ENCODE measurements around the gene LRRC74B.
"Not testable (repeated sequence)": the region's sequence is repeated elsewhere in the genome, so short reads cannot be mapped to it uniquely, and the experiment has no call there.

Gene LRRC74B

DNA sequence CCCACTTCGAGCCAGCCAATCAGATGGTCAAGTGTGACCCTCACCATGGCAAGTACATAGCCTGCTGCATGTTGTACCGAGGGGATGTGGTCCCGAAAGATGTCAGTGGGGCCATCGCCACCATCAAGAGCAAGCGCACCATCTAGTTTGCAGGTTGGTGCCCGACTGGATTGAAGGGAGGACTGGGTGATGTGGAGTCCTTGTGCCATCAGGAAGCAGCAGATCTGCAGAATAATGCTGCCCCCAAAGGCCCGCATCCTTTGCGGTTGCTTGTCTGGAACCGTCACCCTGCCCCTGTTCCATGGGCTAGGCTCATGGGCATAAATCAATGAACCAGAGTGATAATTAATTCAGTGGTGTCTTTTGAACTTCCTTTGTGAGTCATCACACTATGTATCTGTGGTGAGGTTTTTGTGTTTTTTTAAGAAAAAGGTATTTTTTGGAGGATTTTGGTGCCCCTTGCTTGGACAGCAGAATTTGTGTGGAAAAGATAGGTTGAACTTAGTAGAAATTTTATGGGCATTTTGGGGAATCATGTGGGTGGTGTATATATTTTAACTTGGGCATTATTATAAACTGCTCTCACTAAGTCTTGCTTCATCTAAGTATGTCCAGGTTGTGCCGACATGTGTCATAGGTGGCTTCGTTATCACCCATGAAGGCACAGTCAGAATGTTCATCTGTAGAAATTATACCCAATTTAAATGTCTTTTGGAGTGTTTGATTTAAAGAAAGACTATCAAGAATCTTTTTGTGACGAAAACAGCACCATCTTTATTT is 22.3 kb downstream of the LRRC74B start:
- no peak for DNase-seq (ENCODE audit: low read depth)
- no peak overlapping the region for H3K4me3 ChIP-seq (ENCODE audit: low read length)
- TF ChIP-seq, protein P1, sequence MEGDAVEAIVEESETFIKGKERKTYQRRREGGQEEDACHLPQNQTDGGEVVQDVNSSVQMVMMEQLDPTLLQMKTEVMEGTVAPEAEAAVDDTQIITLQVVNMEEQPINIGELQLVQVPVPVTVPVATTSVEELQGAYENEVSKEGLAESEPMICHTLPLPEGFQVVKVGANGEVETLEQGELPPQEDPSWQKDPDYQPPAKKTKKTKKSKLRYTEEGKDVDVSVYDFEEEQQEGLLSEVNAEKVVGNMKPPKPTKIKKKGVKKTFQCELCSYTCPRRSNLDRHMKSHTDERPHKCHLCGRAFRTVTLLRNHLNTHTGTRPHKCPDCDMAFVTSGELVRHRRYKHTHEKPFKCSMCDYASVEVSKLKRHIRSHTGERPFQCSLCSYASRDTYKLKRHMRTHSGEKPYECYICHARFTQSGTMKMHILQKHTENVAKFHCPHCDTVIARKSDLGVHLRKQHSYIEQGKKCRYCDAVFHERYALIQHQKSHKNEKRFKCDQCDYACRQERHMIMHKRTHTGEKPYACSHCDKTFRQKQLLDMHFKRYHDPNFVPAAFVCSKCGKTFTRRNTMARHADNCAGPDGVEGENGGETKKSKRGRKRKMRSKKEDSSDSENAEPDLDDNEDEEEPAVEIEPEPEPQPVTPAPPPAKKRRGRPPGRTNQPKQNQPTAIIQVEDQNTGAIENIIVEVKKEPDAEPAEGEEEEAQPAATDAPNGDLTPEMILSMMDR (conservative IDR thresholded peaks at IDR 0.05; ENCODE audit: low read length): no peak

DNA sequence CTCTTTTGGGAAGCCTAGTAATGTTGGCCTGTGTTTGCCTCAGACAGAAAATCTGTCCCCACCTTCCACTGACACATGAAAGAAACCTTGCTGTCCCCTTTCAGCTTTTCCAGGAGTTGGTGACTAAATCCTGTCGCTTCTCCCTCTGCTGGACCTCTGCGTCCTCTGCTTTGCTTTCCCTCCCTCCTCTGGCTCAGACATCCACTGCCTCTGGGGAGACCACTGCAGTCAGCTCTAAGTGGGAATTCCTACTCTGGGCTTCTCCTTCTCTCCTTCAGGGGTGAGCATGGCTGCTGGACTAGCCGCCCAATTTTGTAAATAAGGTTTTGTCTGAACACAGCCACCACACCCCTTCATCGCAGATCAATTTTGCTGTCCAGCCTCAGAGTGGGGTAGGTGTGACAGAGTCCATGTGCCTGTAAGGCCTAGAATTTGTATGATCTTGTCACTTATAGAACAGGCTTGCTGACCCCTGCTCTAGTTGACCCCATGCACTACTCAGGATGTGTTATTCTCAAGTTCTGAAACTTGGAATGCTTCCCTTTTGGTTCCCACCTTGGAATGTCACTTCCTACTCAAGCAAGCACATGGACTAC is 23.0 kb downstream of the LRRC74B start:
- no peak for DNase-seq (ENCODE audit: low read depth)
- TF ChIP-seq, protein P1 (conservative IDR thresholded peaks at IDR 0.05; ENCODE audit: low read length): no peak
- no peak overlapping the region for H3K4me3 ChIP-seq (ENCODE audit: low read length)

DNA sequence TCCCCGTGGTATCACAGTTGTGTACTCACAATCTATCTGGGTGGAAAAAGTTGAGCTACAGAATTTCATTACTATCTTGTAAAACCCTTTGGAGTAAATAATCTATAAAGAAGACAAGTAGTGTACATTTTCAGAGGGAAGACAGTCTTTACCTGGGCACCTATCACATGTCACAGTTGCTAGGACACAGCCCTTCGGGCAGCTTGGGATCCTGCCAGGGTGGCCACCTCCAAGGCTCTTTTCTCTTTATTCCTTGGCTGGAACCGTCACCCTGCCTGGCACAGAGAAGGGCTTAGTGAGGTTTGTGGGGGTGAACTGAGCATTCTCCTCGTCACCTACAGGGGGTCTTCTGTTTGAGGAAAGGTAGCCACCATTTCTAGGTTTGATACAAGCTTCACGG is 23.6 kb downstream of the LRRC74B start:
- DNase-seq (ENCODE audit: low read depth): no peak
- TF ChIP-seq, protein P1 (conservative IDR thresholded peaks at IDR 0.05; ENCODE audit: low read length): no peak
- H3K4me3 ChIP-seq (ENCODE audit: low read length): no peak overlapping the region

DNA sequence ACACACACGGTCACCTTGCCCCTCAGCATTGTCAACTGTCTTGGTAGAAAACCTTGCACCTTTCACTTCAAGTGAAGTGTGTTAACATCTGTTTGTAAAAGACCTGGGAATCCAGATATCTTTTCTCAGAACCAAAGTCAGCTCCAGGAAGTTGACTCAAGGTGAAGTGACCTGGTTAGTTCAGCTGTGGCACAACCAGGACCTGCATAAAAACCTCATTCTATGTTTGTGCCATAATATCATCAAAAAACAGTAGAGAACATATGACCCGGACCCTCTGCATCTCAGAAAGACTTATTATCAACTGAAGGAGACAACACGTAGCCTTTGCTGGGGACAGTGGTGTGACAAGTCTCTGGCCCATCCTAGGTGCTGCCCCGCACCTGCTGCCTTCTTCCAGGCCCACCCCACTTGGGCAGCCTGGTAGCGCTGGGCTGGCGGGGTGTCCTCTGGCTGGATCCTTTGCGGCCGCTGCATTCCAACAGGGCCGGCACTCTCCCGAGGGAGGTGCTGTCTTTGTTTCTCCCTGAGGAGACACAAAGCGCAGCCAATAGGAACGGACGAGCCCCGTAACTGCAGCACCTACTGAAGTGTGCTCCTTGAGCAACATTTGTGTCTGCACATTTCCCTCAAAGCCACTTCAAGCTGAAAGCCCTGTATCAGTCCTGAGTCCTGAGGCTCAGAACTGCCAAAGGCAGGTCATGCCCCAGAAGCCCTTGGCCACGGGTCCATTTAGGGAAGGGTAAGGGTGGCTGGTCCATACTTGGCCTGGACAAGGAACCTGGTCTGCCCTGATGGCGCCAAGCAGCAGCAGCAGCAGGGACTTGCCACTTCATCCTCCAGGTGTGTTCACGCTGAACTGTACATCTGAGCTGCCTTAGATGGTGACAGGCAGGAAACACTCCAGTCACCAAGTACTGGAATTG is 25.2 kb downstream of the LRRC74B start:
- TF ChIP-seq, protein P1 (conservative IDR thresholded peaks at IDR 0.05; ENCODE audit: low read length): no peak
- H3K4me3 ChIP-seq (ENCODE audit: low read length): no peak overlapping the region
- no peak for DNase-seq (ENCODE audit: low read depth)

DNA sequence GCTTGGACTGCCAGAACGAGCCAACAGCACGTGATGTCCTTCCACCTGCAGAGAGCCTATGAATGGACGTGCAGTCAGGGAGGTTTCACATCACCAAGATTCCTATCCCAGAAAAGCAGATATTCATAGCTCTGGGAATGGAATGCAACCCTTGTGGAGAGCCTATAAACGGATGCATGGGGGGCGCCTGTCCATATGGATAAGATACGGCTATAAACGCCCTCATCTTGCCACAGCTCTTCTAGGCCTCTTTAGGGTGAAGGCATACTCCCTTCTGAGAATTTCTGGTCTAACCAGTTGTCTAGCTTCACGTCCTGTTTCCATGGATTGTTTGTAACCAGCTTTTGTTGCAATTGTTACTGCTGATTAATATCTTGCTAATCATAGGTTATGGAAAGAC is 26.1 kb downstream of the LRRC74B start:
- H3K4me3 ChIP-seq (ENCODE audit: low read length); DNase-seq (ENCODE audit: low read depth): not testable (repeated sequence)

DNA sequence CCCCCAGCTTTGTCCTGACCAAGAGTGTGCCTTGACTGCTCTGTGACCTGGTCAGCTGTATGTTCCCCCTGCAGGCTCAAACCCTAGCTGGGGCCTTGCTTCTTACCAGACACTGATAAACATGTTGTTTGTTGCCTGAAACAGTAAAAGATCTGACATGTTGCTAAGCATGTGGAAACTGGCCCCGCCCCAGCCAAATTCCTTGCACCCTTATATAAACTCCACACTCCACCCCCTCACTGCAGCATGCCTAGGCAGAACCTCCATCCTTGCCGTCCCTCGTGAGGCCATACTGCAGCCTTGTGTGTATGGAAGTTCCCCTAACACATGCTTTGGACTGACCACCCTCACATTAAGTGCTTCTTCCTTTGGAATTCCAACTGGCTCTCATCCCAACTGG is 27.3 kb downstream of the LRRC74B start:
- H3K4me3 ChIP-seq (ENCODE audit: low read length): no peak overlapping the region
- TF ChIP-seq, protein P1 (conservative IDR thresholded peaks at IDR 0.05; ENCODE audit: low read length): no peak
- DNase-seq (ENCODE audit: low read depth): no peak

DNA sequence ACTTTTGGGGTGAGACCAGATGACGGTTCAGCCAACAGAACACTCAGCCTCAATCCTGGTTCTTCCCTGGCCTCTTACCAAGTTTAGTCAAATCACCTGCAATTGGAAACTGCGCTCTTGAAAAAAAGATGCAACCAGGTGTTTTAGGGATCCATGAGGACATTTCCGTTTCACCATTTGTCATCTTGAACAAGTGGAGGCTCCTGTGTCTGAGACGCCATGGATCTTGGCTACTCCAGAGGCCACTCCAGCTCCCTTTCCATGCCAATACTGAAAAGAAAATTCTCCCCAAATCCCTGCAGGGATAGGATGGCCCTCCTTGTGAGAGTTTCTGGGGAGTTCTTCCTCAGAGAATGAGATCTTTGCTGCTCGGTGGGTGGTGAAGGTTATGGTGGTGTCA is 27.7 kb downstream of the LRRC74B start:
- DNase-seq (ENCODE audit: low read depth): no peak
- TF ChIP-seq, protein P1 (conservative IDR thresholded peaks at IDR 0.05; ENCODE audit: low read length): no peak

More for the DNA sequence above, 27.7 kb downstream of the LRRC74B start:
- H3K4me3 ChIP-seq (ENCODE audit: low read length): no peak overlapping the region
